HEK293 (cell line): ENCODE results near the gene SERAC1.
"Not testable (repeated sequence)": the region's sequence is repeated elsewhere in the genome, so short reads cannot be mapped to it uniquely, and the experiment has no call there.

Source experiments
- HOXD13 ChIP-seq: sonication (generic); formaldehyde crosslinking; IDR thresholded peaks from 2 replicates; pipeline ENCODE4 v1.8.0; 2022; ENCODE audit warnings: missing genetic modification reagents, borderline replicate concordance
- MZF1 ChIP-seq: fragments of 450-650 bp; formaldehyde crosslinking; IDR thresholded peaks from 2 replicates; pipeline ENCODE4 v1.5.1; 2017; ENCODE audit warnings: missing biosample characterization, missing genetic modification characterization, borderline replicate concordance
- SP3 ChIP-seq: fragments of 450-650 bp; formaldehyde crosslinking; IDR thresholded peaks from 2 replicates; pipeline ENCODE4 v1.5.1; 2016; ENCODE audit warnings: missing biosample characterization, missing genetic modification characterization
- ZNF184 ChIP-seq: fragments of 450-650 bp; IDR thresholded peaks from 2 replicates; pipeline ENCODE4 v1.5.1; 2018; ENCODE audit warnings: missing biosample characterization, mild to moderate bottlenecking, missing genetic modification characterization
- ZNF311 ChIP-seq: fragments of 450-650 bp; formaldehyde crosslinking; IDR thresholded peaks from 2 replicates; pipeline ENCODE4 v1.5.1; 2017; ENCODE audit warnings: missing biosample characterization, missing genetic modification characterization, borderline replicate concordance
- ZNF518A ChIP-seq: fragments of 450-650 bp; formaldehyde crosslinking; conservative IDR thresholded peaks from 2 replicates; pipeline ENCODE4 v1.5.1; 2016; ENCODE audit warnings: low read depth, missing biosample characterization, missing genetic modification characterization
- ZNF529 ChIP-seq: fragments of 450-650 bp; formaldehyde crosslinking; IDR thresholded peaks from 2 replicates; pipeline ENCODE4 v1.5.1; 2017; ENCODE audit warnings: missing genetic modification characterization, missing biosample characterization; ENCODE audit not compliant: insufficient replicate concordance
- TF ChIP-seq, protein P1 (sequence below): fragments of 450-650 bp; formaldehyde crosslinking; IDR thresholded peaks from 2 replicates; pipeline ENCODE4 v1.5.1; 2016; ENCODE audit warnings: missing biosample characterization, missing genetic modification characterization
- TF ChIP-seq, protein P2 (sequence below): fragments of 450-650 bp; formaldehyde crosslinking; IDR thresholded peaks from 2 replicates; pipeline ENCODE4 v1.5.1; 2016; ENCODE audit warnings: missing biosample characterization, missing genetic modification characterization

GRCh38 chr6:158152025-158152424 lies 16.0 kb downstream of the SERAC1 start:
- TF ChIP-seq, protein P1, sequence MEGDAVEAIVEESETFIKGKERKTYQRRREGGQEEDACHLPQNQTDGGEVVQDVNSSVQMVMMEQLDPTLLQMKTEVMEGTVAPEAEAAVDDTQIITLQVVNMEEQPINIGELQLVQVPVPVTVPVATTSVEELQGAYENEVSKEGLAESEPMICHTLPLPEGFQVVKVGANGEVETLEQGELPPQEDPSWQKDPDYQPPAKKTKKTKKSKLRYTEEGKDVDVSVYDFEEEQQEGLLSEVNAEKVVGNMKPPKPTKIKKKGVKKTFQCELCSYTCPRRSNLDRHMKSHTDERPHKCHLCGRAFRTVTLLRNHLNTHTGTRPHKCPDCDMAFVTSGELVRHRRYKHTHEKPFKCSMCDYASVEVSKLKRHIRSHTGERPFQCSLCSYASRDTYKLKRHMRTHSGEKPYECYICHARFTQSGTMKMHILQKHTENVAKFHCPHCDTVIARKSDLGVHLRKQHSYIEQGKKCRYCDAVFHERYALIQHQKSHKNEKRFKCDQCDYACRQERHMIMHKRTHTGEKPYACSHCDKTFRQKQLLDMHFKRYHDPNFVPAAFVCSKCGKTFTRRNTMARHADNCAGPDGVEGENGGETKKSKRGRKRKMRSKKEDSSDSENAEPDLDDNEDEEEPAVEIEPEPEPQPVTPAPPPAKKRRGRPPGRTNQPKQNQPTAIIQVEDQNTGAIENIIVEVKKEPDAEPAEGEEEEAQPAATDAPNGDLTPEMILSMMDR (tag by site-specific recombination): not testable (repeated sequence)
- TF ChIP-seq ZNF518A; HOXD13 (CRISPR knock-in tag); MZF1 (tag by site-specific recombination); ZNF529; SP3 (tag by site-specific recombination); ZNF311 (tag by site-specific recombination); ZNF184: not testable (repeated sequence)
- TF ChIP-seq, protein P2, sequence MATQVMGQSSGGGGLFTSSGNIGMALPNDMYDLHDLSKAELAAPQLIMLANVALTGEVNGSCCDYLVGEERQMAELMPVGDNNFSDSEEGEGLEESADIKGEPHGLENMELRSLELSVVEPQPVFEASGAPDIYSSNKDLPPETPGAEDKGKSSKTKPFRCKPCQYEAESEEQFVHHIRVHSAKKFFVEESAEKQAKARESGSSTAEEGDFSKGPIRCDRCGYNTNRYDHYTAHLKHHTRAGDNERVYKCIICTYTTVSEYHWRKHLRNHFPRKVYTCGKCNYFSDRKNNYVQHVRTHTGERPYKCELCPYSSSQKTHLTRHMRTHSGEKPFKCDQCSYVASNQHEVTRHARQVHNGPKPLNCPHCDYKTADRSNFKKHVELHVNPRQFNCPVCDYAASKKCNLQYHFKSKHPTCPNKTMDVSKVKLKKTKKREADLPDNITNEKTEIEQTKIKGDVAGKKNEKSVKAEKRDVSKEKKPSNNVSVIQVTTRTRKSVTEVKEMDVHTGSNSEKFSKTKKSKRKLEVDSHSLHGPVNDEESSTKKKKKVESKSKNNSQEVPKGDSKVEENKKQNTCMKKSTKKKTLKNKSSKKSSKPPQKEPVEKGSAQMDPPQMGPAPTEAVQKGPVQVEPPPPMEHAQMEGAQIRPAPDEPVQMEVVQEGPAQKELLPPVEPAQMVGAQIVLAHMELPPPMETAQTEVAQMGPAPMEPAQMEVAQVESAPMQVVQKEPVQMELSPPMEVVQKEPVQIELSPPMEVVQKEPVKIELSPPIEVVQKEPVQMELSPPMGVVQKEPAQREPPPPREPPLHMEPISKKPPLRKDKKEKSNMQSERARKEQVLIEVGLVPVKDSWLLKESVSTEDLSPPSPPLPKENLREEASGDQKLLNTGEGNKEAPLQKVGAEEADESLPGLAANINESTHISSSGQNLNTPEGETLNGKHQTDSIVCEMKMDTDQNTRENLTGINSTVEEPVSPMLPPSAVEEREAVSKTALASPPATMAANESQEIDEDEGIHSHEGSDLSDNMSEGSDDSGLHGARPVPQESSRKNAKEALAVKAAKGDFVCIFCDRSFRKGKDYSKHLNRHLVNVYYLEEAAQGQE (tag by site-specific recombination): not testable (repeated sequence)
